NB4 (cell line): ENCODE data around the gene SPTBN5.

Experiments used
- DNase-seq: peaks from one replicate; pipeline ENCODE4 v3.0.0; 2010; ENCODE audit warnings: low read depth
- H3K4me3 ChIP-seq: one replicate; pipeline ENCODE4 v1.5.1; 2011; ENCODE audit warnings: mild to moderate bottlenecking, low read depth, low read length, moderate library complexity
- MYC ChIP-seq: IDR thresholded peaks from 2 replicates; pipeline ENCODE4 v1.6.1; 2011; ENCODE audit warnings: low read depth, low read length
- POLR2A ChIP-seq: IDR thresholded peaks from 2 replicates; pipeline ENCODE4 v1.6.1; 2011; ENCODE audit warnings: mild to moderate bottlenecking; ENCODE audit not compliant: insufficient read length; ENCODE audit errors: extremely low read depth
- TF ChIP-seq, protein P1 (sequence below): IDR thresholded peaks from one replicate; pipeline ENCODE4 v1.5.1; 2012; ENCODE audit warnings: low read depth, low read length
- TF ChIP-seq, protein P2 (sequence below): IDR thresholded peaks from 2 replicates; pipeline ENCODE4 v1.6.1; 2011; ENCODE audit warnings: low read depth, low read length

The SPTBN5 gene

DNA sequence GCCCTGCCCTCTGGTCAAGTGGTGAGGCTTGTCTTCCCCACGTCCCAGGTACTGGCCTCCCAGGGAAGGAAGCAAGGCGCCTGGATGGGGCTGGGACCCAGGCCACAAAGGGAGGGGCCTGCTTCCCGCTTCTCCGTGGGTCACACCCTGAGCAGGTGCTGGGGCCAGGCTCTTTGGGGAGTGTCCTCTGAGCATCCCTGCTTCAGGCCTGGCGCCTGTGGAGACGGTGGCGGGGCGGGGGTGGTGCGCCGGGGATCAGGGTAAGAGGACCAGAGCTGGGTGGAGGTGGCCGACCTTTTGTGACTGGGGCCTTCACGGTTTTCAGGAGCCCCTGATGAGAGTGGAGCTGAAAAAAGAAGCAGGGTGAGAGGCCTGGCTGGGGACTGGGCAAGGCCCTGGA is 51.6 kb downstream of the SPTBN5 start:
- no peak overlapping the region for H3K4me3 ChIP-seq
- TF ChIP-seq, protein P1, sequence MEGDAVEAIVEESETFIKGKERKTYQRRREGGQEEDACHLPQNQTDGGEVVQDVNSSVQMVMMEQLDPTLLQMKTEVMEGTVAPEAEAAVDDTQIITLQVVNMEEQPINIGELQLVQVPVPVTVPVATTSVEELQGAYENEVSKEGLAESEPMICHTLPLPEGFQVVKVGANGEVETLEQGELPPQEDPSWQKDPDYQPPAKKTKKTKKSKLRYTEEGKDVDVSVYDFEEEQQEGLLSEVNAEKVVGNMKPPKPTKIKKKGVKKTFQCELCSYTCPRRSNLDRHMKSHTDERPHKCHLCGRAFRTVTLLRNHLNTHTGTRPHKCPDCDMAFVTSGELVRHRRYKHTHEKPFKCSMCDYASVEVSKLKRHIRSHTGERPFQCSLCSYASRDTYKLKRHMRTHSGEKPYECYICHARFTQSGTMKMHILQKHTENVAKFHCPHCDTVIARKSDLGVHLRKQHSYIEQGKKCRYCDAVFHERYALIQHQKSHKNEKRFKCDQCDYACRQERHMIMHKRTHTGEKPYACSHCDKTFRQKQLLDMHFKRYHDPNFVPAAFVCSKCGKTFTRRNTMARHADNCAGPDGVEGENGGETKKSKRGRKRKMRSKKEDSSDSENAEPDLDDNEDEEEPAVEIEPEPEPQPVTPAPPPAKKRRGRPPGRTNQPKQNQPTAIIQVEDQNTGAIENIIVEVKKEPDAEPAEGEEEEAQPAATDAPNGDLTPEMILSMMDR, result no peak
- TF ChIP-seq, protein P2, sequence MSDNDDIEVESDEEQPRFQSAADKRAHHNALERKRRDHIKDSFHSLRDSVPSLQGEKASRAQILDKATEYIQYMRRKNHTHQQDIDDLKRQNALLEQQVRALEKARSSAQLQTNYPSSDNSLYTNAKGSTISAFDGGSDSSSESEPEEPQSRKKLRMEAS, result no peak
- TF ChIP-seq MYC (no peak), POLR2A (no peak)
- no peak for DNase-seq

DNA sequence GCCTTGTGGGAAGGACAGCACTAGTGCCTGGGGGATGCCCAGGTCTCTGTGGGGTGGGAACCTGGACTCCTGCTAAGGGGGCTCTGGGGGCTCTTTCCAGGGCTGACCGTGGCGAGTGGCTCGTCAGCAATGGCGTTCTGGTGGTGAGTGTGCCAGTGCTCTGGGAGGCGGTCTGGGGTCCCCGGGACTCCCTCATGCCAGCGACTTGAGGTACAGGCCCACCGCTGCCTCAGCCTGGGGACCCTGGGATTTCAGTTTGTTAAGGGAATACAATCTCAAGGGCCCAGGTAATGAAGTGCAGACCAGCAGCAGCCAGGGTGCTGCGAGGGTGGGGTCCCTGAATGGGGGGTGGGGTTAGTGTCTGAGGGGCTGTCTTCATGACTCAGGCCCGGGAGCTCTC is 52.7 kb downstream of the SPTBN5 start:
- no peak for DNase-seq
- no peak overlapping the region for H3K4me3 ChIP-seq
- TF ChIP-seq MYC (no peak), POLR2A (no peak)
- TF ChIP-seq, protein P2, result no peak
- TF ChIP-seq, protein P1, result no peak

DNA sequence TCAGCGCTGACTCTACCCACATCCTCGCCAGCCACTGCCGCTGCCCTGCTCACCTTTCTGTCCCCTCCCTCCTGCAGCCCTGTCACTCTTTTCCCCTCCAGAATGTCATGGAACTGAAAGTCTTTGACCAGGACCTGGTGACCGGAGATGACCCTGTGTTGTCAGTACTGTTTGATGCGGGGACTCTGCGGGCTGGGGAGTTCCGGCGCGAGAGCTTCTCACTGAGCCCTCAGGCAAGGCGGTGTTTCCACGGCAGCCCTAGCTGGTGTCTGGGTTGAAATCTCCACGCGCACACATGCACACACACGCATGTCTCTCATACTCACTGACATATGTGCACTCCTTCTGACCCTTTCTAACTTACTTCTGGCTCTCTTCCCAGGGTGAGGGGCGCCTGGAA is 53.2 kb downstream of the SPTBN5 start:
- H3K4me3 ChIP-seq, result no peak overlapping the region
- DNase-seq, result no peak
- TF ChIP-seq MYC (no peak), POLR2A (no peak)
- TF ChIP-seq, protein P1, result no peak
- TF ChIP-seq, protein P2, result no peak

DNA sequence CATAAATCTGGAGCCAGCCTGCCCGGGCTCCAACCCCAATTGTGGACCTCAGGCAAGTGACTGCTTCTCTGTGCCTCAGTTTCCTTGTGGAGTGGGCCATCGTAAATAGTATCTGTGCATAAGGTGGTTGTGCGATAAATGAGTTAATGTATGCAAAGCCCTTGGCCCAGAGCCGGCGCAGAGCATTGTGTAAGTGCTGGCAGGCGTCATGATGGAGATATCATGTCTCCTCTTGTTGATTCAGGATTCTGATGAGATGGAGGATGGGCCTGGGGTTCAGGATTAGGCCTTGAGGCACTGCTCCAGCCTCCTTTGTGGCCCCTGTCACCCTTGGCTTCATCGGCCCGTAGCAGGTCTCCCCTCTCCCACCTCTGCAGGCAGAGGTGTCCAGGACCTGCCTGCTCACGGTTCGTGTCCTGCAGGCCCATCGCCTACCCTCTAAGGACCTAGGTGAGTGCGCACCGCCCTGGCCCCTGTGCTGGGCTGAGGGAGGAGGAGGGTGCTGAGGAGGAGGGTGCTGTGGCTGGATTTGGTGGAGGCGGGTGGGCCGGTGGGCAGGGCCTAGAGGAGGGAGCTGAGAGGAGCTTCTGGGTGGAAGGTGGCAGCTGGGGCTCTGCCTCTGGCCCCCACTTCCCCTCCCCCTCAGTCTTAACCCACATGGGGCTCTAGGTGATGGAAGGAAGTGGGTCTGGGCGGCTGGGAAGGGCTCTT is 53.9 kb downstream of the SPTBN5 start:
- no peak for TF ChIP-seq MYC
- no peak for TF ChIP-seq POLR2A
- TF ChIP-seq, protein P1, result no peak
- TF ChIP-seq, protein P2, result no peak
- DNase-seq, result no peak

DNA sequence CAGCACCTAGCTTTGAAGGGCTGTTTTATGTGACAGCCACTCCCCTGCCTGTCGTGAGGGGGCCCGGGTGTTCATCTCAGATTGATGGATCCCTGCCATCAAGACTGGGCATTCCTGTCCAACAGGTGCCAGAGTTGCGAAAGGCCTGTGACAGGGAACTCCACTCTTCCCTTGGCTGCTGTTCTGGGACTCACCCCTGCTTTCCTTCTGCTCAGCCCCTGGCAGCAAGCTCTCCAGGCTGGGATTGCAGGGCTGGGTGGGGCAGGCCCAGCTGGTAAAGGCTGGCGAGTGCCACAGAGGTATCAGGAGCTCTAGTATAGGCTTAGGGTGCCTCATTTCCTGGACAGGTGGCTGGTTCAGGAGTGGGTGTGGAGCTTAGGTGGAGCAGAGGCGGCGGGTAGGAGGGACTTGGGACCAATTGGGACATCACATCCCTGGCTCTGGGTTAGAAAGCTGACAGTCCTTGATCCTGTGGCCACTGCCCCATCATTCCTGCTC is 55.4 kb downstream of the SPTBN5 start, which contains the start of gene PLA2G4B:
PLA2G4B (plus strand) TSS at position 448 of the 498 bp plus-strand sequence. CDS start 67 bp downstream, outside the sequence.
- no peak for DNase-seq
- TF ChIP-seq, protein P2, result no peak
- TF ChIP-seq POLR2A, result no peak
- TF ChIP-seq, protein P1, result no peak
- no peak for TF ChIP-seq MYC
- H3K4me3 ChIP-seq, result no peak within 1 kb of the TSS

More for the DNA sequence above, 53.9 kb downstream of the SPTBN5 start:
- H3K4me3 ChIP-seq, result no peak overlapping the region
